ENCODE data around the gene FGF9.

The FGF9 gene

GRCh38 chr13:21747456-21747855 lies 76.6 kb downstream of the FGF9 start:
- no peaks in the 10 kb centered on the region for H3K4me1 ChIP-seq (ENCODE audit: control insufficient read depth in 1 of 2, insufficient read depth in 1 of 2, low read depth in 1 of 2, low read length in 1 of 2)
- H3K9me3 ChIP-seq: no peaks in the 10 kb centered on the region
- TF ChIP-seq, protein P1, sequence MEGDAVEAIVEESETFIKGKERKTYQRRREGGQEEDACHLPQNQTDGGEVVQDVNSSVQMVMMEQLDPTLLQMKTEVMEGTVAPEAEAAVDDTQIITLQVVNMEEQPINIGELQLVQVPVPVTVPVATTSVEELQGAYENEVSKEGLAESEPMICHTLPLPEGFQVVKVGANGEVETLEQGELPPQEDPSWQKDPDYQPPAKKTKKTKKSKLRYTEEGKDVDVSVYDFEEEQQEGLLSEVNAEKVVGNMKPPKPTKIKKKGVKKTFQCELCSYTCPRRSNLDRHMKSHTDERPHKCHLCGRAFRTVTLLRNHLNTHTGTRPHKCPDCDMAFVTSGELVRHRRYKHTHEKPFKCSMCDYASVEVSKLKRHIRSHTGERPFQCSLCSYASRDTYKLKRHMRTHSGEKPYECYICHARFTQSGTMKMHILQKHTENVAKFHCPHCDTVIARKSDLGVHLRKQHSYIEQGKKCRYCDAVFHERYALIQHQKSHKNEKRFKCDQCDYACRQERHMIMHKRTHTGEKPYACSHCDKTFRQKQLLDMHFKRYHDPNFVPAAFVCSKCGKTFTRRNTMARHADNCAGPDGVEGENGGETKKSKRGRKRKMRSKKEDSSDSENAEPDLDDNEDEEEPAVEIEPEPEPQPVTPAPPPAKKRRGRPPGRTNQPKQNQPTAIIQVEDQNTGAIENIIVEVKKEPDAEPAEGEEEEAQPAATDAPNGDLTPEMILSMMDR (IDR thresholded peaks at IDR 0.05): no peak
- peaks cover 15% of the 10 kb centered on the region for H3K27me3 ChIP-seq
- no peak overlapping the region for H3K27ac ChIP-seq
- H3K4me3 ChIP-seq (ENCODE audit: low read depth in 1 of 2, low read length in 1 of 2): no peak overlapping the region
- no peaks in the 10 kb centered on the region for H3K36me3 ChIP-seq

DNA sequence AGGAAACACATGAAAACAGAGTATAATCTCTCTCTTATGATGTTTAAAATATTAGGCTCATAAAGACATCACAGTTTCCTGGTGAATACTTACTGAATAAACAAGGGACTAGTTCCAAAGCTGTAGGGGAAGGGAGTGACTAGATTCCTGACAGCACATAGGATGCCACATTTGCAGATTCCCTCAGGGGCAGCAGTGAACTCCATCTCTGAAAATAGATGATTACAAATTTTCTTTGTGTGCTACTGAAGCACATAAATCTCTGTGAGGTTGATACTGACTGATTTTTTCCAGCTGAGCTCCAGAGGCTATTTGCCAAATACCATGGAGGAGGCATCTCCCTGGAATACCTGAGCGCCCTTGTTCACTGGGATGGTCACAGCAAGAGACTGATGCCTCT lies 77.3 kb downstream of the FGF9 start:
- Histone ChIP-seq H3K27me3 (peaks cover 15% of the 10 kb centered on the region), H3K9me3 (no peaks in the 10 kb centered on the region), H3K27ac (no peak overlapping the region), H3K36me3 (no peaks in the 10 kb centered on the region), H3K4me3 (ENCODE audit: low read depth in 1 of 2, low read length in 1 of 2) (no peak overlapping the region), H3K4me1 (ENCODE audit: control insufficient read depth in 1 of 2, insufficient read depth in 1 of 2, low read depth in 1 of 2, low read length in 1 of 2) (no peaks in the 10 kb centered on the region)
- TF ChIP-seq, protein P1 (IDR thresholded peaks at IDR 0.05): no peak

GRCh38 chr13:21749410-21749809 lies 78.5 kb downstream of the FGF9 start:
- H3K27me3 ChIP-seq: peaks cover 10% of the 10 kb centered on the region
- no peak overlapping the region for H3K27ac ChIP-seq
- H3K4me3 ChIP-seq (ENCODE audit: low read depth in 1 of 2, low read length in 1 of 2): no peak overlapping the region
- H3K36me3 ChIP-seq: no peaks in the 10 kb centered on the region
- no peaks in the 10 kb centered on the region for H3K4me1 ChIP-seq (ENCODE audit: control insufficient read depth in 1 of 2, insufficient read depth in 1 of 2, low read depth in 1 of 2, low read length in 1 of 2)
- H3K9me3 ChIP-seq: no peaks in the 10 kb centered on the region
- TF ChIP-seq, protein P1 (IDR thresholded peaks at IDR 0.05): no peak

DNA sequence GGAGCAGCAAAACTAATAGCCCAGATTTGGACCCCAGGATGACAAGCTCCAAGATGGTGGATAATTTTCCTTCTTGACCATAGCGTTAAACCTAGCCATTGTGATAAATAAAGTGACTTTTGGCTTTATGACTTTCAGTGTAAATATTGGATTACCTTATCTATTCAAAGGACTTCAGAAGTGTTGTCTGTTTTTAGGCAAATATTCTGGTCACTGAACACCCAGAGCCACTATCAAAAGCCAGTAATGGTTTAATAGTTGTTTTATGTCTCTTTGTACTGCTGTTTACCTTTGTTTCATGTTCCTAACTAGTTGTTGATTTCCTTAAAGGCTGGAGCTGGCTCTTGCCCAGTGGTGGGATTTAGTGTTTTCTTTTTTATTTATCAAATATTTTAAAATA lies 81.6 kb downstream of the FGF9 start:
- TF ChIP-seq, protein P1 (IDR thresholded peaks at IDR 0.05): no peak
- Histone ChIP-seq H3K4me1 (ENCODE audit: control insufficient read depth in 1 of 2, insufficient read depth in 1 of 2, low read depth in 1 of 2, low read length in 1 of 2) (no peaks in the 10 kb centered on the region), H3K4me3 (ENCODE audit: low read depth in 1 of 2, low read length in 1 of 2) (no peak overlapping the region), H3K36me3 (no peaks in the 10 kb centered on the region), H3K27me3 (peaks cover 5% of the 10 kb centered on the region), H3K27ac (no peak overlapping the region), H3K9me3 (no peaks in the 10 kb centered on the region)

GRCh38 chr13:21753117-21753729 lies 82.3 kb downstream of the FGF9 start:
- H3K4me1 ChIP-seq (ENCODE audit: control insufficient read depth in 1 of 2, insufficient read depth in 1 of 2, low read depth in 1 of 2, low read length in 1 of 2): no peaks in the 10 kb centered on the region
- no peaks in the 10 kb centered on the region for H3K36me3 ChIP-seq
- H3K9me3 ChIP-seq: no peaks in the 10 kb centered on the region
- H3K4me3 ChIP-seq (ENCODE audit: low read depth in 1 of 2, low read length in 1 of 2): no peak overlapping the region
- H3K27ac ChIP-seq: no peak overlapping the region
- peaks cover 2% of the 10 kb centered on the region for H3K27me3 ChIP-seq
- TF ChIP-seq, protein P1 (IDR thresholded peaks at IDR 0.05): no peak

Measured in neutrophil (primary cell).